GM12875 (cell line): Measurements from ENCODE around the gene KCNG4.

Experiments used
- H3K4me3 ChIP-seq: one replicate; pipeline ENCODE4 v1.5.1; 2011; ENCODE audit warnings: low read depth, low read length, control low read depth
- TF ChIP-seq, protein P1 (sequence below): IDR thresholded peaks from 2 replicates; pipeline ENCODE4 v1.5.1; 2011; ENCODE audit warnings: low read depth, mild to moderate bottlenecking, control low read depth, inconsistent platforms, low read length, moderate library complexity, borderline replicate concordance; ENCODE audit not compliant: insufficient read depth

Gene KCNG4

DNA sequence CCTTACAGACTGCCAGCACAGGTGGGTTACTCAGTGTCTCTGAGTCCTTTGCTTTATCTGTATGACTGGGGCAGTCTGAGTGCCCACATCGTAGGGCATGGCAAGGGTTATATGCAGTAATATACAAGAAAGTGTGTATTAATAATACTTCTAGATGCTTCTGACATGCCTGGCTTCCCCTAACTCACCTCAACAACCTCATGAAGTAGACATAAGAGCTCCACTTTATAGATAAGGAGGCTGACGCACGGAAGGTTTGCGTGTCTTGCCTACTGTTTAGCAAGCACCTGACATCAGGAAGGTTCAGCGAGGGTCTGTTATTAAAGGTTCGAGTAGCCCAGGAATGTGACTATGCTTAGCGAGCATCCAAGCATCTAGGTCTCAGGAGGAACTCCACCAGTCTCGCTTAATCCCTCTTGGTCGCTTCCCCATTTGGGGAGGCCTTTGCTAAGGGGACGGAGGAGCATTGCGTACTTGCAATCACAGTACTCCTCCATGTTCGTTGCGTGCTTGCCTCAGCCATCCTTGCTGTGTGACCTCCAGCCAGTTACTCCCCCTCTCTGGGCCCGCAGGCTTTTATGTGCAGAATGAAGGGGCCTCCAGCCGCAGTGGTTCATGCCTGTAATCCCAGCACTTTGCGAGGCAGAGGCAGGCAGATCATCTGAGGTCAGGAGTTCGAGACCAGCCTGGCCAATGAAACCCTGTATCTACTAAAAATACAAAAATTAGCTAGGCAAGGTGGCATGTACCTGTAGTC is 1.6 kb downstream of the KCNG4 start:
- TF ChIP-seq, protein P1, sequence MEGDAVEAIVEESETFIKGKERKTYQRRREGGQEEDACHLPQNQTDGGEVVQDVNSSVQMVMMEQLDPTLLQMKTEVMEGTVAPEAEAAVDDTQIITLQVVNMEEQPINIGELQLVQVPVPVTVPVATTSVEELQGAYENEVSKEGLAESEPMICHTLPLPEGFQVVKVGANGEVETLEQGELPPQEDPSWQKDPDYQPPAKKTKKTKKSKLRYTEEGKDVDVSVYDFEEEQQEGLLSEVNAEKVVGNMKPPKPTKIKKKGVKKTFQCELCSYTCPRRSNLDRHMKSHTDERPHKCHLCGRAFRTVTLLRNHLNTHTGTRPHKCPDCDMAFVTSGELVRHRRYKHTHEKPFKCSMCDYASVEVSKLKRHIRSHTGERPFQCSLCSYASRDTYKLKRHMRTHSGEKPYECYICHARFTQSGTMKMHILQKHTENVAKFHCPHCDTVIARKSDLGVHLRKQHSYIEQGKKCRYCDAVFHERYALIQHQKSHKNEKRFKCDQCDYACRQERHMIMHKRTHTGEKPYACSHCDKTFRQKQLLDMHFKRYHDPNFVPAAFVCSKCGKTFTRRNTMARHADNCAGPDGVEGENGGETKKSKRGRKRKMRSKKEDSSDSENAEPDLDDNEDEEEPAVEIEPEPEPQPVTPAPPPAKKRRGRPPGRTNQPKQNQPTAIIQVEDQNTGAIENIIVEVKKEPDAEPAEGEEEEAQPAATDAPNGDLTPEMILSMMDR = no peak
- no peak overlapping the region for H3K4me3 ChIP-seq

DNA sequence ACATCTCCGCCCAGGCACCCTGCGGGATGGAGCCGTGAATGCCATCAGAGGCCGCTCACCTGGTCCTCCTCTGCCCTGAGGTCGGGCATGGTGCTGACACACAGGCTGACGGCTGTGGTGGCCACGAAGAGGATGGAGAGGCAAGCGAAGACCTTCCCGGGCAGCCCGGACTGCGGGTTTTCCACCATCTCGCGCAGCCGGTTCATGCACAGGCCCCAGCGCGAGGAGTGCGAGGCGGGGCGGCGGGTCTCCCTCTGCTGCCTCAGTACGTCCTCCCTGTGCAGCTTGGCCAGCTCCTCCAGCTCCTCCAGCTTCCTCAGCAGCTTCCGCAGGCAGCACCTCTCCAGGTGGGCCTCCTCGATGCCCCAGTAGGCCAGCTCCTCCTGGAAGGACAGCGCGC is 3.1 kb downstream of the KCNG4 start:
- H3K4me3 ChIP-seq = no peak overlapping the region
- TF ChIP-seq, protein P1 = no peak

DNA sequence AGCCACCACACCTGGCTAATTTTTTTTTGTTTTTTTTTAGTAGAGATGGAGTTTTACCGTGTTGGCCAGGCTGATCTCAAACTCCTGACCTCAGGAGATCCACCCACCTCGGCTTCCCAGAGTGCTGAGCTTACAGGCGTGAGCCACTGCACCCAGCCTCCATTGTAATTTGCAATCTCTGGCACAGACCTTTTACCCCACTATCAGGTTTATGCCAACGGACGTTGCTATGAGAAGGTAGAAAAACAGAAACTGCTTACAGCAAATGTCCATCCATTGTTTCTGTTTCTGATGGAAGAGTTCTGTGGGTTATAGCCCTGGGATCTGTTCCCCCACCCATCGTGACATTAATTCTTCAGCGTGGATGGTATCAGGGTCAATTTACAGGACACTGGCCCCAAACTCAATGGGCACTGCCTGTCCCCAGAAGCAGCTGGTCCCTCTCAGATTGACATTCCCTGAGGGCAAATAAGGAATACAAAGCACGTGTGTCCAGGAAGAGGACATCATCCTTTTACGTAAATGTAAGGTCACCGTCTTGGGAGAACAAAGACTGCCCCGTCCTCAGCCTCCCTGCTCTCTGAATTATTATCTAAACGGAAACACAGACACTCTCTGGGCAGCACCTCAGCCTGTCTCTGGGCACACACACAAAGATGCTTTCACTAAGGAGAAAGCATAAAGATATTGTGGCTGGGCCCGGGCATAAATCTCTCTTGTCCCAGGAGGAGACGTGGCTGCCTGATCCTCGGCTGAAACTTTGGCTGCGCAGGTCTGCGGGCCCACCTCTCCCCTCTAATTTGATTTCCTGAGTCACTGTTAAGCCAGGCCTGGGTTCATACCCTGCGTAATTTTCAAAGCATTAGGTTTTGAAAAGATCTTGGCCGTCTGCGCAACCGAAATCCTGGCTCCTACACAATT is 5.2 kb downstream of the KCNG4 start:
- H3K4me3 ChIP-seq = no peak overlapping the region
- TF ChIP-seq, protein P1 = no peak

DNA sequence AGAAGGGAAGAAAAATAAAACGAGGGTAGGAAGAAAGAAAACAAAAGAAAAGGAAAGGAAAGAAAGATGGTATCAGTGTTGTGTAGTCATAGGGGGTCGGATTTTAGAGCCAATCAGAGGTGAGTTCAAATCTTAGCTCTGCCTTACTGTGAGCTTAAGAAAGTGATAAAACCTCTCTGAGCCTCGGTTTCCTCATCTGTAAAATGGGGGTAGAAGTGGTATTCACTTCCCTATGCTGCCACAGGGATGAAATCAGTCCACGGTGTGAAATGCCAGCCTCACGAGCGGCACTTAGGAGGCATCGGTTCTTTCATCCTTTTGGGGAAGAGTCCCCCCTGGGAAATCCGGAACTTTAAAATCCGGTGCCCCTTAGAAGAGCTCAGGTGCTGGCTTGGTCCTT is 6.1 kb downstream of the KCNG4 start:
- TF ChIP-seq, protein P1 = no peak
- no peak overlapping the region for H3K4me3 ChIP-seq

DNA sequence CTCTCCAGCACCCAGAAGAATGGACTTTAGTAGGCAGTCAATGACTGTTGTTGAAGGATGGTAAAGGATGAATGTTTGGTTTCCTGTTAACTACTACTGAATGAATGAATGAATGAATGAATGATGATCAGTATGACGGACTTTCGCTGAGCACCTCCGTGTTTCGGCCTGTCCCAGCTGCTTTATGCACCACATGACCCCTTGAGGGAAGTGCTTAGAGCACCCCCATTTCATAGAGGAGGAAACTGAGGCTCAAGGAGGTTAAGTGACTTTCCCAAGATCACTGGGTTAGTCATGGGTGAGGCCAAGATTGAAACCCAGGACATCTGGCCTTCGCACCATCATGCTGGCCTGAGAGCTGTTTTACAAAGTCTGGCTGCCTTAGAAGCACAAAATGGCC is 6.8 kb downstream of the KCNG4 start:
- TF ChIP-seq, protein P1 = no peak

DNA sequence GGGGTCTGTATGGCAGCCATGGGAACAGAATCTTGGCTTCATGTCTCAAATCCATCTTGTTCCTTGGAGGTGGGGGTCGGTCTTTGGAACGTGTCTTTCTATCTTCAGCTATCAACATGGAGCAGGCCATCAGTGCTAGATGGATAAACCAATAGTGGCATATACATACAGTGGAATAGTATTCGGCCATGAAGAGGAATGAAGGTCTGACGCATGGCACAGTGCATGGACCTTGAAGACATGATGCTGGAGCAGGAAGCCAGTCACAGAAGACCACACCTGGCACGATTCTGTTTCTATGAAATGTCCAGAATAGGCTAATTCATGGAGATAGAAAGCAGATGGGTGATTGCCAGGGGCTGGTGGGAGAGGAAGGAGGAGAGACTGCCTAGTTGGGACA is 7.8 kb downstream of the KCNG4 start:
- no peak overlapping the region for H3K4me3 ChIP-seq
- TF ChIP-seq, protein P1 = no peak

More for the DNA sequence above, 6.8 kb downstream of the KCNG4 start:
- H3K4me3 ChIP-seq = no peak overlapping the region
